LNCaP clone FGC (cell line): ENCODE results near the gene VEGFA.

Experiments used
- DNase-seq: peaks from one replicate; pipeline ENCODE4 v3.0.0-alpha.2; 2011; ENCODE audit warnings: low read depth
- H3K4me3 ChIP-seq: 2 replicates; pipeline ENCODE4 v1.5.1; 2011; ENCODE audit warnings: mild to moderate bottlenecking, low read depth, low read length, control low read depth
- CTCF ChIP-seq: IDR thresholded peaks from 2 replicates; pipeline ENCODE4 v1.5.1; 2012; ENCODE audit warnings: mild to moderate bottlenecking; ENCODE audit not compliant: control insufficient read depth, insufficient read depth; ENCODE audit errors: extremely low read depth

Gene VEGFA

GRCh38 chr6:43799551-43800297 is 29.7 kb downstream of the VEGFA start:
- no peak for TF ChIP-seq CTCF
- H3K4me3 ChIP-seq: no peak overlapping the region
- no peak for DNase-seq

- no peak for TF ChIP-seq CTCF
- H3K4me3 ChIP-seq: no peak overlapping the region
- no peak for DNase-seq
These were observed 30.2 kb downstream of the VEGFA start for GRCh38 chr6:43800298-43800623.

GRCh38 chr6:43800746-43801494 is 30.9 kb downstream of the VEGFA start:
- H3K4me3 ChIP-seq: no peak overlapping the region
- DNase-seq: no peak
- TF ChIP-seq CTCF: no peak

- no peak for DNase-seq
- no peak for TF ChIP-seq CTCF
- H3K4me3 ChIP-seq: no peak overlapping the region
These were observed 31.6 kb downstream of the VEGFA start for GRCh38 chr6:43801495-43802181.

GRCh38 chr6:43803055-43803782 is 33.2 kb downstream of the VEGFA start:
- TF ChIP-seq CTCF: no peak
- H3K4me3 ChIP-seq: no peak overlapping the region
- no peak for DNase-seq

- no peak for DNase-seq
- TF ChIP-seq CTCF: no peak
These were observed 34.0 kb downstream of the VEGFA start for GRCh38 chr6:43803783-43804549.

More at GRCh38 chr6:43803783-43804549, 34.0 kb downstream of the VEGFA start:
- no peak overlapping the region for H3K4me3 ChIP-seq
